Measurements from ENCODE around the gene FBXO22. TPM values are rescaled to one million over a fixed set of nuclear protein-coding genes. Genes with fewer than 3 reads are reported as not detected.

FBXO22 gene
- total and polyA plus RNA-seq, 2 of the 8 experiments (the other 6 are each of a cell fraction or from before 2014, with no cell fraction given), result 33.2 to 67.3 TPM

DNA sequence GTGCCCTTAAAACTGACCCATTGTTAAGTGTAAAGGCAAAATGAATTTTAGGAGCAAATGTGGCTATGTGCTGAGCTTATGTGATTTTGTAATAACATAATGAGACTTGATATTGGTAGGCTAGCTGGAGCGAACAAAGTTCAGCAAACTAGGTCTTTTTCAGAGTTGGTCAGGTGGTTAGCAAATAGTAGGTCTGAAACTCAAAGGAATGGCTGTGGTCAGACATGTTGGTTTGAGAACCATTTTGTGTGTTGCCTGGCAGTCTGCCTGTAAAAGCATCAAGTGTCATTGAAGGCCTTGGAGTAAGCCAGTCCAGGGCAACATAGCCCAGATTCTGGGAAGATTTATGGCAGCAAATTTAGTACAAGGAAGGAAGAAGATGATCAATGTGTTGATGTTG lies 16.4 kb downstream of the FBXO22 start:
- Histone ChIP-seq H2AFZ (ENCODE audit: low read length) (no peak overlapping the region), H3K23ac (ENCODE audit: insufficient read length) (no peak overlapping the region), H3K14ac (ENCODE audit: insufficient read length) (no peak overlapping the region), H3K18ac (ENCODE audit: extremely low read depth, low read length) (no peak overlapping the region), H3K27ac (ENCODE audit: low read depth, low read length) (no peak overlapping the region), H3K9me3 (ENCODE audit: insufficient read depth in 2 of 2, low read depth in 1 of 2, low read length in 1 of 2) (no peaks in the 10 kb centered on the region), H3K79me1 (ENCODE audit: low read depth, low read length) (no peaks in the 10 kb centered on the region; the same call in 1 of the 2 replicates), H3K4me3 (ENCODE audit: extremely low read depth in 1 of 4, insufficient read depth in 2 of 4, low read depth in 3 of 4, low read length in 4 of 4) (no peak overlapping the region), H2BK20ac (ENCODE audit: low read length) (no peak overlapping the region), H3K79me2 (ENCODE audit: control insufficient read depth in 1 of 2, insufficient read depth in 2 of 2, low read length in 2 of 2) (peaks cover 7 to 39% of the 10 kb centered on the region in 2 experiments; a peak in 3 of 4 replicates), H3K9ac (replicated peaks in 1 of 4; ENCODE audit: extremely low read depth in 1 of 4, low read depth in 3 of 4, low read length in 3 of 4) (no peak overlapping the region), H3K4ac (replicated peaks; ENCODE audit: insufficient read length, low read depth, low read length) (no peak overlapping the region), H2AK5ac (ENCODE audit: low read depth, low read length) (no peak overlapping the region), H4K91ac (replicated peaks; ENCODE audit: insufficient read length, low read length) (no peak overlapping the region), H3K4me2 (ENCODE audit: insufficient read depth in 1 of 2, low read depth in 2 of 2, low read length in 2 of 2) (no peak overlapping the region), H3K56ac (replicated peaks; ENCODE audit: insufficient read length, low read depth, low read length) (no peak overlapping the region), H3K36me3 (ENCODE audit: control insufficient read depth in 2 of 4, insufficient read depth in 4 of 4, low read length in 3 of 4) (peaks cover 0 to 37% (median 21%) of the 10 kb centered on the region in 4 experiments; a peak in 7 of 8 replicates), H2BK5ac (ENCODE audit: low read depth, low read length) (no peak overlapping the region), H4K5ac (ENCODE audit: insufficient read length, low read depth, low read length) (no peak overlapping the region), H2BK12ac (ENCODE audit: low read depth, low read length) (no peak overlapping the region), H2BK120ac (replicated peaks; ENCODE audit: low read depth, low read length) (no peak overlapping the region), H4K20me1 (replicated peaks in 1 of 2; ENCODE audit: control insufficient read depth in 1 of 2, insufficient read depth in 2 of 2, low read length in 2 of 2) (peaks cover 10% of the 10 kb centered on the region in 2 experiments), H3K4me1 (replicated peaks in 1 of 4; ENCODE audit: control insufficient read depth in 3 of 4, insufficient read depth in 4 of 4, low read length in 3 of 4) (no peaks in the 10 kb centered on the region), H2BK15ac (ENCODE audit: low read length) (no peak overlapping the region), H4K8ac (ENCODE audit: extremely low read depth, insufficient read depth, low read length) (no peak overlapping the region), H3K23me2 (ENCODE audit: low read depth, low read length) (no peaks in the 10 kb centered on the region; the same call in 1 of the 2 replicates), H3K27me3 (replicated peaks in 1 of 4; ENCODE audit: control insufficient read depth in 3 of 4, extremely low read depth in 1 of 4, insufficient read depth in 3 of 4, low read length in 3 of 4) (no peaks in the 10 kb centered on the region)
- POLR2A ChIA-PET (ENCODE audit: partially characterized antibody), result interaction anchor here (0.7 to 1.9 kb wide), 4 partner anchors 17 to 106 kb away, joined by 3 to 9 read pairs (median 4); partner anchors contain the start of gene FBXO22
- CTCF ChIA-PET (ENCODE audit: partially characterized antibody), result interaction anchor here (0.6 to 7.4 kb wide), 10 partner anchors 8 to 394 kb away, joined by 3 to 110 read pairs (median 6); no protein-coding TSS in a partner anchor
- FAIRE-seq (no peak), DNase-seq (ENCODE audit: low read depth in 1 of 2, low spot score in 2 of 2) (no peak)
- WGBS, 2 experiments (ENCODE audit: extremely low coverage in 1 of 2, insufficient coverage in 1 of 2, insufficient read length in 1 of 2, insufficient replicate concordance in 2 of 2, low coverage in 1 of 2, low lambda C conversion rate in 2 of 2, missing lambda C conversion rate in 1 of 2), result 92% methylated on average over 1 of the region's 1 CpG; no CpG with 5 or more reads in 1 of the 2 experiments
- TF ChIP-seq TBP (IDR thresholded peaks at IDR 0.05; ENCODE audit: low read depth, low read length), result no peak
- TF ChIP-seq RAD21 (IDR thresholded peaks at IDR 0.05 in 1 of 2, conservative IDR thresholded peaks at IDR 0.05 in 1 of 2; ENCODE audit: low read depth in 2 of 2, low read length in 2 of 2), result no peak
- no peak for TF ChIP-seq SAP30 (IDR thresholded peaks at IDR 0.05; ENCODE audit: insufficient read depth, insufficient replicate concordance, low read length)
